Measurements from ENCODE around the gene REPS1.

GRCh38 chr6:138956244-138956924 lies 31.7 kb downstream of the REPS1 start:
- TF ChIP-seq CTCF (IDR thresholded peaks at IDR 0.05) (no peak), POLR2AphosphoS5 (IDR thresholded peaks at IDR 0.05) (no peak), POLR2A (IDR thresholded peaks at IDR 0.05) (no peak)

All from transverse colon (tissue), 4 donors.